SK-N-SH (cell line): ENCODE data around the gene EPDR1.

Experiments used
- RAD21 ChIP-seq: IDR thresholded peaks from 2 replicates; pipeline ENCODE4 v1.6.1; 2012; ENCODE audit warnings: mild to moderate bottlenecking, low read length
- TAF1 ChIP-seq: IDR thresholded peaks from 2 replicates; pipeline ENCODE4 v1.6.1; 2012; ENCODE audit warnings: low read depth, mild to moderate bottlenecking, low read length, moderate library complexity, borderline replicate concordance
- YY1 ChIP-seq: IDR thresholded peaks from 2 replicates; pipeline ENCODE4 v1.4.0; 2012; ENCODE audit warnings: low read depth, mild to moderate bottlenecking
- TF ChIP-seq, protein P1 (sequence below): fragments of 200-600 bp; sonication (generic); IDR thresholded peaks from 2 replicates; pipeline ENCODE4 v1.6.1; 2017; ENCODE audit warnings: antibody characterized with exemption, mild to moderate bottlenecking, moderate library complexity

GRCh38 chr7:37986908-37987330 is 66.5 kb downstream of the EPDR1 start:
- TF ChIP-seq YY1 (no peak), RAD21 (no peak), TAF1 (no peak)
- TF ChIP-seq, protein P1, sequence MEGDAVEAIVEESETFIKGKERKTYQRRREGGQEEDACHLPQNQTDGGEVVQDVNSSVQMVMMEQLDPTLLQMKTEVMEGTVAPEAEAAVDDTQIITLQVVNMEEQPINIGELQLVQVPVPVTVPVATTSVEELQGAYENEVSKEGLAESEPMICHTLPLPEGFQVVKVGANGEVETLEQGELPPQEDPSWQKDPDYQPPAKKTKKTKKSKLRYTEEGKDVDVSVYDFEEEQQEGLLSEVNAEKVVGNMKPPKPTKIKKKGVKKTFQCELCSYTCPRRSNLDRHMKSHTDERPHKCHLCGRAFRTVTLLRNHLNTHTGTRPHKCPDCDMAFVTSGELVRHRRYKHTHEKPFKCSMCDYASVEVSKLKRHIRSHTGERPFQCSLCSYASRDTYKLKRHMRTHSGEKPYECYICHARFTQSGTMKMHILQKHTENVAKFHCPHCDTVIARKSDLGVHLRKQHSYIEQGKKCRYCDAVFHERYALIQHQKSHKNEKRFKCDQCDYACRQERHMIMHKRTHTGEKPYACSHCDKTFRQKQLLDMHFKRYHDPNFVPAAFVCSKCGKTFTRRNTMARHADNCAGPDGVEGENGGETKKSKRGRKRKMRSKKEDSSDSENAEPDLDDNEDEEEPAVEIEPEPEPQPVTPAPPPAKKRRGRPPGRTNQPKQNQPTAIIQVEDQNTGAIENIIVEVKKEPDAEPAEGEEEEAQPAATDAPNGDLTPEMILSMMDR = no peak
